H1 (cell line): ENCODE data around the gene CAPN10. TPM values are rescaled to one million over a fixed set of nuclear protein-coding genes. Genes with fewer than 3 reads are reported as not detected.

Source experiments
- ASH2L ChIP-seq: fragments of 200-600, 300-600 bp; sonication (generic); IDR thresholded peaks from one replicate; pipeline ENCODE4 v1.7.1; 2017; ENCODE audit warnings: low read length
- BRCA1 ChIP-seq: IDR thresholded peaks from 2 replicates; pipeline ENCODE4 v1.6.1; 2012; ENCODE audit warnings: low read depth, low read length, improper control_type of control experiment
- CTBP2 ChIP-seq: IDR thresholded peaks from 2 replicates; pipeline ENCODE4 v1.7.0; 2011; ENCODE audit warnings: borderline replicate concordance, mild to moderate bottlenecking, moderate library complexity, mixed read lengths, low read length; ENCODE audit not compliant: insufficient read depth, insufficient read length
- GABPA ChIP-seq: IDR thresholded peaks from 2 replicates; pipeline ENCODE4 v1.6.1; 2011; ENCODE audit warnings: mild to moderate bottlenecking, low read length, moderate library complexity, borderline replicate concordance; ENCODE audit not compliant: insufficient read depth
- JUND ChIP-seq: IDR thresholded peaks from 2 replicates; pipeline ENCODE4 v1.6.1; 2011; ENCODE audit warnings: mild to moderate bottlenecking, improper control_type of control experiment, low read length
- NRF1 ChIP-seq: IDR thresholded peaks from 2 replicates; pipeline ENCODE4 v1.6.1; 2011; ENCODE audit warnings: mild to moderate bottlenecking, low read depth, low read length, improper control_type of control experiment
- SP2 ChIP-seq: IDR thresholded peaks from 2 replicates; pipeline ENCODE4 v1.6.1; 2012; ENCODE audit warnings: mild to moderate bottlenecking, low read length, inconsistent platforms
- polyA plus RNA-seq, 7 experiments: library from polyadenylated mRNA; depleted of rRNA in 3 of 7; stranded (reverse) in 5 of 7; unstranded in 2 of 7; fragments of >200 nt in 5 of 7; fragments of 200-250 nt in 2 of 7; gene quantifications; 1 replicate in 5 of 7; 2 replicates in 1 of 7; 4 replicates in 1 of 7; pipeline versions ENCODE4 v1.2.1 to v1.2.3, GENCODE V29; 2011 to 2013; ENCODE audit warnings: missing spikeins in 2 of 7, mixed read lengths in 2 of 7
- total RNA-seq: library from RNA; stranded (reverse); fragmentation: NEBNext Ultra II Directional; extraction: Animal tissue kit (Norgen Biotek cat#: 25700); gene quantifications from 2 replicates; pipeline ENCODE4 v1.2.1, GENCODE V29; 2021
- TF ChIP-seq, protein P1 (sequence below): IDR thresholded peaks from 2 replicates; pipeline ENCODE4 v1.6.1; 2012; ENCODE audit warnings: low read length, inconsistent platforms
- TF ChIP-seq, protein P2 (sequence below): IDR thresholded peaks from 2 replicates; pipeline ENCODE4 v1.6.1; 2011; ENCODE audit warnings: low read depth, mild to moderate bottlenecking, low read length; ENCODE audit not compliant: insufficient read depth

CAPN10 gene
- total and polyA plus RNA-seq, 2 of the 8 experiments (the other 6 are each of a cell fraction or from before 2014, with no cell fraction given): 30.7 to 39.8 TPM

DNA sequence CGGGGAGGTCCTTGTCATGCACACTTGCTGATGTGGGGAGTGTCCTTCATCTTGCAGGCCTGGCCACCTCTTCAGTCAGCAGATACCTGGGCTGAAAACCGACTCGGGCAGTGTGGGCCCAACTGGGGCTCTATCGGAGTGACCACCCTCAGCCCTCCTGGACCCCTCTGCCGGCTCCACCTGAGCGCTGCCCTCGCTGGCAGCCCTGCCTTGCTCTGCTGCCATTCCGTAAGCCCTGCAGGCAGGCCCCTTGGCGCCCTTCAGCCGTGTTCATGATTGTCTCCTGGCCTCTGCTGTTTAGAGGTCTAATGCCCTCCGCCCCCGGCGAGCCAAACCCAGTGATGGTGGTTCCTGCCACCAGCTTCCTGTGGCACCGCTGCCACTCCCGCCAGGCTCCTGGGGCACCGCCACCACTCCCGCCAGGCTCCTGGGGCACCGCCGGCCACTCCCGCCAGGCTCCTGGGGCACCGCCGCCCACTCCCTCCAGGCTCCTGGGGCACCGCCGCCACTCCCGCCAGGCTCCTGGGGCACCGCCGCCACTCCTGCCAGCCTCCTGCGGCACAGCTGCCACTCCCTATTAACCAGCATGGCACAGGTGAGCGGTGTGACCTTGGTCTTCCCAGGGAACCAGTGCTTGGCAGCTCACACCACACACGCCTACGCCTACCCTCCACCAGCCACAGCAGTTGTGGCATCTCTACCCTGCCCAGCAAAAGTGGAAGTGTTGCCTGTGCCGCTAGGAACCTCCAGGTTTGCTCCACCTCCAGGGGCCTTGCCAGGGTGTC, 15.9 kb downstream of the CAPN10 start (continued):
- no peak for TF ChIP-seq SP2
- no peak for TF ChIP-seq BRCA1
- TF ChIP-seq CTBP2: no peak
- TF ChIP-seq ASH2L: no peak
- TF ChIP-seq GABPA: no peak
- TF ChIP-seq, protein P1, sequence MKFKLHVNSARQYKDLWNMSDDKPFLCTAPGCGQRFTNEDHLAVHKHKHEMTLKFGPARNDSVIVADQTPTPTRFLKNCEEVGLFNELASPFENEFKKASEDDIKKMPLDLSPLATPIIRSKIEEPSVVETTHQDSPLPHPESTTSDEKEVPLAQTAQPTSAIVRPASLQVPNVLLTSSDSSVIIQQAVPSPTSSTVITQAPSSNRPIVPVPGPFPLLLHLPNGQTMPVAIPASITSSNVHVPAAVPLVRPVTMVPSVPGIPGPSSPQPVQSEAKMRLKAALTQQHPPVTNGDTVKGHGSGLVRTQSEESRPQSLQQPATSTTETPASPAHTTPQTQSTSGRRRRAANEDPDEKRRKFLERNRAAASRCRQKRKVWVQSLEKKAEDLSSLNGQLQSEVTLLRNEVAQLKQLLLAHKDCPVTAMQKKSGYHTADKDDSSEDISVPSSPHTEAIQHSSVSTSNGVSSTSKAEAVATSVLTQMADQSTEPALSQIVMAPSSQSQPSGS: no peak
- no peak for TF ChIP-seq NRF1
- TF ChIP-seq JUND: no peak
- TF ChIP-seq, protein P2, sequence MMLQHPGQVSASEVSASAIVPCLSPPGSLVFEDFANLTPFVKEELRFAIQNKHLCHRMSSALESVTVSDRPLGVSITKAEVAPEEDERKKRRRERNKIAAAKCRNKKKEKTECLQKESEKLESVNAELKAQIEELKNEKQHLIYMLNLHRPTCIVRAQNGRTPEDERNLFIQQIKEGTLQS: no peak
- TF ChIP-seq, all 59 proteins: peak for 0
